ENCODE measurements around the gene DISC1. TPM values are rescaled to one million over a fixed set of nuclear protein-coding genes. Genes with fewer than 3 reads are reported as not detected.

Gene DISC1
- total and polyA plus RNA-seq, 2 experiments from 2014 or later: 2.1 to 6.5 TPM

DNA sequence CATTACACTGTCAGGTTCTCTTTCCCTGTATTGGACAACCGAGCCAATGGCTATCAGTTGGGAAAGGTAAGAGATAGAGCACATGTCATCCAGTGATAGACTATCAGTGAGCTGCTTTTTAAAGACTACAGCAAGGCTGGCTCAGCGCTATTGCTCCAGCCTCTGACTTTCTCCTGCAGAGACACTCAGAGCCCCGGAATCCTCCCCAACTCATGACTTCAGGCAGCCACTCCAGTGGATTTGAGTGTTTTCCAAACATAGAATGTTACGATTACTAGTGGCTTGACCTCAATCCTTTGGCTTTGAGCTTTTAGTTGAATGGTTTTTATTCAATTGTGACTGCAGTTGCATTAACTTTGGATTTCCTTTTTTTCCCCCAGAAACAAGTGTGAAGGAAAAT is 331.9 kb downstream of the DISC1 start:
- H4K20me1 ChIP-seq (replicated peaks; ENCODE audit: insufficient read depth): no peaks in the 10 kb centered on the region
- H3K4me2 ChIP-seq: no peak overlapping the region
- H3K79me2 ChIP-seq (replicated peaks; ENCODE audit: insufficient read depth): no peaks in the 10 kb centered on the region
- Mint-ChIP-seq H3K4me3 (no peak overlapping the region), H3K36me3 (ENCODE audit: low read depth) (no peaks in the 10 kb centered on the region), H3K9me3 (no peaks in the 10 kb centered on the region), H3K27me3 (ENCODE audit: insufficient read depth, low read depth, poor library complexity) (peaks cover 4% of the 10 kb centered on the region), H3K27ac (no peak overlapping the region), H3K4me1 (no peaks in the 10 kb centered on the region)
- no peaks in the 10 kb centered on the region for H3K4me1 ChIP-seq (ENCODE audit: insufficient read depth)
- no peak for TF ChIP-seq NANOG (IDR thresholded peaks at IDR 0.05; ENCODE audit: borderline replicate concordance)
- TF ChIP-seq, protein P1, sequence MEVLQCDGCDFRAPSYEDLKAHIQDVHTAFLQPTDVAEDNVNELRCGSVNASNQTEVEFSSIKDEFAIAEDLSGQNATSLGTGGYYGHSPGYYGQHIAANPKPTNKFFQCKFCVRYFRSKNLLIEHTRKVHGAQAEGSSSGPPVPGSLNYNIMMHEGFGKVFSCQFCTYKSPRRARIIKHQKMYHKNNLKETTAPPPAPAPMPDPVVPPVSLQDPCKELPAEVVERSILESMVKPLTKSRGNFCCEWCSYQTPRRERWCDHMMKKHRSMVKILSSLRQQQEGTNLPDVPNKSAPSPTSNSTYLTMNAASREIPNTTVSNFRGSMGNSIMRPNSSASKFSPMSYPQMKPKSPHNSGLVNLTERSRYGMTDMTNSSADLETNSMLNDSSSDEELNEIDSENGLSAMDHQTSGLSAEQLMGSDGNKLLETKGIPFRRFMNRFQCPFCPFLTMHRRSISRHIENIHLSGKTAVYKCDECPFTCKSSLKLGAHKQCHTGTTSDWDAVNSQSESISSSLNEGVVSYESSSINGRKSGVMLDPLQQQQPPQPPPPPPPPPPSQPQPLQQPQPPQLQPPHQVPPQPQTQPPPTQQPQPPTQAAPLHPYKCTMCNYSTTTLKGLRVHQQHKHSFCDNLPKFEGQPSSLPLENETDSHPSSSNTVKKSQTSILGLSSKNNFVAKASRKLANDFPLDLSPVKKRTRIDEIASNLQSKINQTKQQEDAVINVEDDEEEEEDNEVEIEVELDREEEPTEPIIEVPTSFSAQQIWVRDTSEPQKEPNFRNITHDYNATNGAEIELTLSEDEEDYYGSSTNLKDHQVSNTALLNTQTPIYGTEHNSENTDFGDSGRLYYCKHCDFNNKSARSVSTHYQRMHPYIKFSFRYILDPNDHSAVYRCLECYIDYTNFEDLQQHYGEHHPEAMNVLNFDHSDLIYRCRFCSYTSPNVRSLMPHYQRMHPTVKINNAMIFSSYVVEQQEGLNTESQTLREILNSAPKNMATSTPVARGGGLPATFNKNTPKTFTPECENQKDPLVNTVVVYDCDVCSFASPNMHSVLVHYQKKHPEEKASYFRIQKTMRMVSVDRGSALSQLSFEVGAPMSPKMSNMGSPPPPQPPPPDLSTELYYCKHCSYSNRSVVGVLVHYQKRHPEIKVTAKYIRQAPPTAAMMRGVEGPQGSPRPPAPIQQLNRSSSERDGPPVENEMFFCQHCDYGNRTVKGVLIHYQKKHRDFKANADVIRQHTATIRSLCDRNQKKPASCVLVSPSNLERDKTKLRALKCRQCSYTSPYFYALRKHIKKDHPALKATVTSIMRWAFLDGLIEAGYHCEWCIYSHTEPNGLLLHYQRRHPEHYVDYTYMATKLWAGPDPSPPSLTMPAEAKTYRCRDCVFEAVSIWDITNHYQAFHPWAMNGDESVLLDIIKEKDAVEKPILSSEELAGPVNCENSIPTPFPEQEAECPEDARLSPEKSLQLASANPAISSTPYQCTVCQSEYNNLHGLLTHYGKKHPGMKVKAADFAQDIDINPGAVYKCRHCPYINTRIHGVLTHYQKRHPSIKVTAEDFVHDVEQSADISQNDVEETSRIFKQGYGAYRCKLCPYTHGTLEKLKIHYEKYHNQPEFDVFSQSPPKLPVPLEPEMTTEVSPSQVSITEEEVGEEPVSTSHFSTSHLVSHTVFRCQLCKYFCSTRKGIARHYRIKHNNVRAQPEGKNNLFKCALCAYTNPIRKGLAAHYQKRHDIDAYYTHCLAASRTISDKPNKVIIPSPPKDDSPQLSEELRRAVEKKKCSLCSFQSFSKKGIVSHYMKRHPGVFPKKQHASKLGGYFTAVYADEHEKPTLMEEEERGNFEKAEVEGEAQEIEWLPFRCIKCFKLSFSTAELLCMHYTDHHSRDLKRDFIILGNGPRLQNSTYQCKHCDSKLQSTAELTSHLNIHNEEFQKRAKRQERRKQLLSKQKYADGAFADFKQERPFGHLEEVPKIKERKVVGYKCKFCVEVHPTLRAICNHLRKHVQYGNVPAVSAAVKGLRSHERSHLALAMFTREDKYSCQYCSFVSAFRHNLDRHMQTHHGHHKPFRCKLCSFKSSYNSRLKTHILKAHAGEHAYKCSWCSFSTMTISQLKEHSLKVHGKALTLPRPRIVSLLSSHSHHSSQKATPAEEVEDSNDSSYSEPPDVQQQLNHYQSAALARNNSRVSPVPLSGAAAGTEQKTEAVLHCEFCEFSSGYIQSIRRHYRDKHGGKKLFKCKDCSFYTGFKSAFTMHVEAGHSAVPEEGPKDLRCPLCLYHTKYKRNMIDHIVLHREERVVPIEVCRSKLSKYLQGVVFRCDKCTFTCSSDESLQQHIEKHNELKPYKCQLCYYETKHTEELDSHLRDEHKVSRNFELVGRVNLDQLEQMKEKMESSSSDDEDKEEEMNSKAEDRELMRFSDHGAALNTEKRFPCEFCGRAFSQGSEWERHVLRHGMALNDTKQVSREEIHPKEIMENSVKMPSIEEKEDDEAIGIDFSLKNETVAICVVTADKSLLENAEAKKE (CRISPR knock-in tag; IDR thresholded peaks at IDR 0.05): no peak
- no peak for TF ChIP-seq EZH2phosphoT487 (IDR thresholded peaks at IDR 0.05; ENCODE audit: unreplicated experiment)
- no peak for TF ChIP-seq POLR2AphosphoS5 (IDR thresholded peaks at IDR 0.05; ENCODE audit: low read depth)
- TF ChIP-seq ZNF331 (CRISPR knock-in tag; IDR thresholded peaks at IDR 0.05; ENCODE audit: low read depth): no peak
- no peak for TF ChIP-seq ZNF114 (CRISPR knock-in tag; IDR thresholded peaks at IDR 0.05)
- TF ChIP-seq JUNB (IDR thresholded peaks at IDR 0.05; ENCODE audit: unreplicated experiment): no peak
- no peak for TF ChIP-seq STAT1 (IDR thresholded peaks at IDR 0.05; ENCODE audit: unreplicated experiment)
- TF ChIP-seq, protein P2, sequence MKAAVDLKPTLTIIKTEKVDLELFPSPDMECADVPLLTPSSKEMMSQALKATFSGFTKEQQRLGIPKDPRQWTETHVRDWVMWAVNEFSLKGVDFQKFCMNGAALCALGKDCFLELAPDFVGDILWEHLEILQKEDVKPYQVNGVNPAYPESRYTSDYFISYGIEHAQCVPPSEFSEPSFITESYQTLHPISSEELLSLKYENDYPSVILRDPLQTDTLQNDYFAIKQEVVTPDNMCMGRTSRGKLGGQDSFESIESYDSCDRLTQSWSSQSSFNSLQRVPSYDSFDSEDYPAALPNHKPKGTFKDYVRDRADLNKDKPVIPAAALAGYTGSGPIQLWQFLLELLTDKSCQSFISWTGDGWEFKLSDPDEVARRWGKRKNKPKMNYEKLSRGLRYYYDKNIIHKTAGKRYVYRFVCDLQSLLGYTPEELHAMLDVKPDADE (IDR thresholded peaks at IDR 0.05): no peak
- TF ChIP-seq EZH2 (IDR thresholded peaks at IDR 0.05; ENCODE audit: low read depth, unreplicated experiment): no peak
- TF ChIP-seq, protein P3, sequence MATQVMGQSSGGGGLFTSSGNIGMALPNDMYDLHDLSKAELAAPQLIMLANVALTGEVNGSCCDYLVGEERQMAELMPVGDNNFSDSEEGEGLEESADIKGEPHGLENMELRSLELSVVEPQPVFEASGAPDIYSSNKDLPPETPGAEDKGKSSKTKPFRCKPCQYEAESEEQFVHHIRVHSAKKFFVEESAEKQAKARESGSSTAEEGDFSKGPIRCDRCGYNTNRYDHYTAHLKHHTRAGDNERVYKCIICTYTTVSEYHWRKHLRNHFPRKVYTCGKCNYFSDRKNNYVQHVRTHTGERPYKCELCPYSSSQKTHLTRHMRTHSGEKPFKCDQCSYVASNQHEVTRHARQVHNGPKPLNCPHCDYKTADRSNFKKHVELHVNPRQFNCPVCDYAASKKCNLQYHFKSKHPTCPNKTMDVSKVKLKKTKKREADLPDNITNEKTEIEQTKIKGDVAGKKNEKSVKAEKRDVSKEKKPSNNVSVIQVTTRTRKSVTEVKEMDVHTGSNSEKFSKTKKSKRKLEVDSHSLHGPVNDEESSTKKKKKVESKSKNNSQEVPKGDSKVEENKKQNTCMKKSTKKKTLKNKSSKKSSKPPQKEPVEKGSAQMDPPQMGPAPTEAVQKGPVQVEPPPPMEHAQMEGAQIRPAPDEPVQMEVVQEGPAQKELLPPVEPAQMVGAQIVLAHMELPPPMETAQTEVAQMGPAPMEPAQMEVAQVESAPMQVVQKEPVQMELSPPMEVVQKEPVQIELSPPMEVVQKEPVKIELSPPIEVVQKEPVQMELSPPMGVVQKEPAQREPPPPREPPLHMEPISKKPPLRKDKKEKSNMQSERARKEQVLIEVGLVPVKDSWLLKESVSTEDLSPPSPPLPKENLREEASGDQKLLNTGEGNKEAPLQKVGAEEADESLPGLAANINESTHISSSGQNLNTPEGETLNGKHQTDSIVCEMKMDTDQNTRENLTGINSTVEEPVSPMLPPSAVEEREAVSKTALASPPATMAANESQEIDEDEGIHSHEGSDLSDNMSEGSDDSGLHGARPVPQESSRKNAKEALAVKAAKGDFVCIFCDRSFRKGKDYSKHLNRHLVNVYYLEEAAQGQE (IDR thresholded peaks at IDR 0.05; ENCODE audit: unreplicated experiment): no peak
- TF ChIP-seq, protein P4, sequence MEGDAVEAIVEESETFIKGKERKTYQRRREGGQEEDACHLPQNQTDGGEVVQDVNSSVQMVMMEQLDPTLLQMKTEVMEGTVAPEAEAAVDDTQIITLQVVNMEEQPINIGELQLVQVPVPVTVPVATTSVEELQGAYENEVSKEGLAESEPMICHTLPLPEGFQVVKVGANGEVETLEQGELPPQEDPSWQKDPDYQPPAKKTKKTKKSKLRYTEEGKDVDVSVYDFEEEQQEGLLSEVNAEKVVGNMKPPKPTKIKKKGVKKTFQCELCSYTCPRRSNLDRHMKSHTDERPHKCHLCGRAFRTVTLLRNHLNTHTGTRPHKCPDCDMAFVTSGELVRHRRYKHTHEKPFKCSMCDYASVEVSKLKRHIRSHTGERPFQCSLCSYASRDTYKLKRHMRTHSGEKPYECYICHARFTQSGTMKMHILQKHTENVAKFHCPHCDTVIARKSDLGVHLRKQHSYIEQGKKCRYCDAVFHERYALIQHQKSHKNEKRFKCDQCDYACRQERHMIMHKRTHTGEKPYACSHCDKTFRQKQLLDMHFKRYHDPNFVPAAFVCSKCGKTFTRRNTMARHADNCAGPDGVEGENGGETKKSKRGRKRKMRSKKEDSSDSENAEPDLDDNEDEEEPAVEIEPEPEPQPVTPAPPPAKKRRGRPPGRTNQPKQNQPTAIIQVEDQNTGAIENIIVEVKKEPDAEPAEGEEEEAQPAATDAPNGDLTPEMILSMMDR (conservative IDR thresholded peaks at IDR 0.05; ENCODE audit: low read depth in 2 of 2): no peak
- no peak for TF ChIP-seq CREB1 (CRISPR knock-in tag; IDR thresholded peaks at IDR 0.05; ENCODE audit: low read depth)
- no peaks in the 10 kb centered on the region for H3K36me3 ChIP-seq (ENCODE audit: insufficient read depth)
- H3K27ac ChIP-seq (ENCODE audit: low read depth): no peak overlapping the region
- DNase-seq (ENCODE audit: low spot score): no peak
- ATAC-seq: no peak
- no peak overlapping the region for H2AFZ ChIP-seq
- H3K4me3 ChIP-seq: no peak overlapping the region
- 0 out of 2 replicates have a peak, but pooled peaks cover 16% of the 10 kb centered on the region for H3K9me2 ChIP-seq (ENCODE audit: insufficient read depth)
- H3K27me3 ChIP-seq (ENCODE audit: insufficient read depth): no peaks in the 10 kb centered on the region
- H3F3A ChIP-seq (replicated peaks; ENCODE audit: low read depth): no peaks in the 10 kb centered on the region
